ENCODE results near the gene TEX53.
A peak's percentile ranks its signal among the peaks of the same experiment; 100 is the strongest.

TEX53 gene

GRCh38 chr9:114657705-114658104, at the start of gene TEX53:
Gene TEX53 (minus strand): TSS chr9:114657805. CDS start chr9:114657774, 31 bp downstream.
- no peak for DNase-seq

GRCh38 chr9:114706711-114707110, 49.1 kb upstream of the TEX53 start:
- no peak for DNase-seq

DNA sequence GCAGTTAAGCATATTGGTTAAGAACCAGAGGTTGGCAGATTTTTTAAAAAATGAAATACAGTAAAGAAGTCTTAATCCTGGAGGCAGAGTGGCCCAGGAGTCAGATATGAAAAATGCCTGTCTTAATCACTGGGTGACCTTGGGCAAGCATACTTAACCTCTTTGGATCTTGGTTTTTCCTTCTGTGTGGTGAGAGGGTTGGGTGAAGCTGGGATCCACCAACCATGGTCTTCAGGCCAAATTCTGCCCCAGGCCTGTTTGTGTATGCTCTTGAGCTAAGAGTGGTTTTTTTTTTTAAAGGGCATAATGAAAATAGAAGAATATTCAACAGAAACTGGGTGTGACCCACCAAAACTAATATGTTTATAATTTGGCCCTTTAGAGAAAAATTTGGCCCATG, 44.4 kb upstream of the TEX53 start:
- no peak for DNase-seq

DNA sequence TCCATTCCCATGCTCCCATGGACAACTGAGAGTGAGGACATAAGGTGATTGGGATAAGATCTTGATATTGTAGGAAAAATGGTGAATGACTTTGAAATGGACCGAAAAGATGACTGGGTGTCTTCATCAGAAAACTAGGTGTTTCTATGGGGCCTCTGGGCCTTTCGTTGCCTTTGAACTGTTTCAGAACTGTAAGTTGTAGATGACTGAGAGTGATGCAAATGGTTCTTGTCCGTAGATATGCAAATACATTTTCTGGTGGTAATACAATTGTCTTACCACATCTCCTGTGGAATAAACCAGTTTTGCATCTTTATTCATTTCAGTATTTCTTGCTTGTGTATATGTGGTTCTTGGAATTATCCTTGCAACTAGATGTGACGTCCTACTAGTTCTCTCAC, 40.3 kb upstream of the TEX53 start:
- no peak for DNase-seq

GRCh38 chr9:114696814-114697544, 39.4 kb upstream of the TEX53 start:
- DNase-seq: no peak

GRCh38 chr9:114695948-114696347, 38.3 kb upstream of the TEX53 start:
- DNase-seq: no peak

GRCh38 chr9:114694719-114695269, 37.2 kb upstream of the TEX53 start:
- DNase-seq: no peak

- no peak for DNase-seq
These were observed 36.5 kb upstream of the TEX53 start for GRCh38 chr9:114694146-114694545.

GRCh38 chr9:114693248-114693855, 35.7 kb upstream of the TEX53 start:
- DNase-seq: no peak

GRCh38 chr9:114691956-114692295, 34.3 kb upstream of the TEX53 start:
- no peak for DNase-seq

- DNase-seq: no peak
These were observed 33.7 kb upstream of the TEX53 start for GRCh38 chr9:114691046-114691955.

- DNase-seq: no peak
These were observed 32.7 kb upstream of the TEX53 start for GRCh38 chr9:114690308-114690707.

- DNase-seq: no peak
These were observed 32.2 kb upstream of the TEX53 start for GRCh38 chr9:114689813-114690212.

- no peak for DNase-seq
These were observed 31.5 kb upstream of the TEX53 start for GRCh38 chr9:114688909-114689610.

DNA sequence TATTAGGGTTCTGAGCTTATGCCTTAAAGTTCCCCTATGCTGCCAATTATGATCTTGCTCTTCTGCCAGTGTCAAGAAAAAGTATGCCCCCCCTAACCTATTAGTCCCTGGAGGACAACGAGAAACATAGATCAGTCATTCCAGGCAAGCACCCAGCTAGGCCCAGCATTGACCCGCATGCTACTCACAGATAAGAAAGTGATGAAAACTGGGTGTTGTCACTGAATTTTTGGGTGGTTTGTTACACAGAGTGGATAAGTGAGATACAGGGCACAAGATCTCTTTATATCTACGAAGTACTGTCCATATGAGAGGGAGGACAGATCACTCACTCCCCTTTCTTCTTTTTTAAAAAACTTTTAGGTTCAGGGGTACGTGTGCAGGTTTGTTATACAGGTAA, 30.8 kb upstream of the TEX53 start:
- no peak for DNase-seq

GRCh38 chr9:114687034-114687433, 29.4 kb upstream of the TEX53 start:
- no peak for DNase-seq

DNA sequence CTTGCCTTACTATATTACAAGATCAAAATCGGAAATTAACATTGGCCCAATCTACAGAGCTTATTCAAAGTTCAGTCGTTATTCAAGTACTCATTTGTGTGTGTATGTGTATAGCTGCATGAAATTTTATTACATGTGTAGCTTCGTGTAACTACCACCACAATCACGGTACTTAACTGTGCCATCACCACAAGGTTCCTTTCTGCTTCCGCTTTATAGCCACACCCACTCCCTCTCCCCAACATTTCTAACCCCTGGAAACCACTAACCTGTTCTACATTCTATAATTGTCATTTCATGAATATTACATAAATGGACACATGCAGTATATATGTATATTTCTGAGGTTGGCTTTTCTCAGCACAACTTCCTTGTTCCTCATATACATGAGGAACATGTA, 28.3 kb upstream of the TEX53 start:
- no peak for DNase-seq

GRCh38 chr9:114684036-114684435, 26.4 kb upstream of the TEX53 start:
- DNase-seq: no peak

DNA sequence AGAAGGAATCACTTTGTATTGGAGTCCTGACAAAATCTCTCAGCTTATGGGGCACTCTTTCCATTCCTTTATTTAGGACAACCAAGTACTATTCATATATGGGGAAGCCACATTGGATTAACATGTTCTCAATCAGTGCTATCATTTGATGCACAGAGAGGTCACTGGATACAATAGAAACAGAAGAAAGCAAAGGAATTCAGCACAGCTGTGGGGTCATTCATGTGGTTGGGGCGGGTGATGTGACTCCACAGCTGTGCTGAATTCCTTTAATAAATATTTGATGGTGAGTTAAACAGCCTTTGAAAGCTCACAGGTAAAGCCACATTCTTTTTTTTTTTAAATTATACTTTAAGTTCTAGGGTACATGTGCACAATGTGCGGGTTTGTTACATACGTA, 25.2 kb upstream of the TEX53 start:
- DNase-seq: no peak

- DNase-seq: peak; percentile 87
These were observed 24.2 kb upstream of the TEX53 start, which contains the start of gene TEX48 for GRCh38 chr9:114681594-114682332. Gene TEX48 (minus strand): TSS chr9:114682192. CDS start chr9:114671723, 10,469 bp downstream.

DNA sequence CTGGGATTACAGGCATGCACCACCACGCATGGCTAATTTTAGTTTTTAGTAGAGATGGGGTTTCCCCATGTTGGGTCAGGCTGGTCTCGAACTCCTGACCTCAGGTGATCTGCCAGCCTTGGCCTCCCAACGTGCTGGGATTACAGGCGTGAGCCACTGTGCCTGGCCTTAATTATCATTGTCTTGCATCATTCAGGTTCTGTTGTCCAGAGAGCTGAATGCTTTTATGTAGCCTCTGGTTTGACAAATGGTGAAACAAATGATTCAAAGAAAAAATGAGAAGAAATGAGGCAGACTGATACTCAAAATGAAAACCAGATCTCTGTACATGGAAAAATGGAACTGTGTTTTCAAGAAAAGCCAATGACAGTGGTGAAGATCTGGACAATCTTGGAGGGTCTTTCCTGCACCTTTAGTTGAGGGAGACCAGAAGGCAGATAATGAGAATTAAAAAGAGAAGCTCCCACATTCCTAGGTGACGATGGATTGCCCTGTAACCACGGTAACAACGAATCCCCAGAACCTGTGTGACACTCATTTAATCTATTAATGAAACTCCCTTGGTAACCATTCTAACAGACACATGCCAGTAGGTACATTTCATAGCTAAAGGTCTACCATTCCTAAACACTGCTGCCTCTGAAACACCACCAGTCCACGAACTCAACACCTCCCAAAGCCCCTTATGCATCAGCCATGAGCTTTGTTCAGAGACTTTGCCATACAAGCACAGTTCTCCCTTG, 22.8 kb upstream of the TEX53 start:
- DNase-seq: no peak

All from DMS53 (cell line).